H4 (cell line): ENCODE measurements around the gene TMEM175. TPM values are rescaled to one million over a fixed set of nuclear protein-coding genes. Genes with fewer than 3 reads are reported as not detected.
"Not testable (repeated sequence)": the region's sequence is repeated elsewhere in the genome, so short reads cannot be mapped to it uniquely, and the experiment has no call there.

ENCODE experiments used
- DNase-seq: peaks from one replicate; pipeline ENCODE4 v3.0.0-alpha.2; 2015; ENCODE audit warnings: low spot score
- total RNA-seq: library from RNA; depleted of rRNA; stranded (reverse); fragments of >200 nt; shearing (Covaris generic); gene quantifications from 2 replicates; pipeline ENCODE4 v1.2.3, GENCODE V29; 2014

TMEM175 gene
- total RNA-seq, 1 experiment from 2014 or later: 13.0 TPM

DNA sequence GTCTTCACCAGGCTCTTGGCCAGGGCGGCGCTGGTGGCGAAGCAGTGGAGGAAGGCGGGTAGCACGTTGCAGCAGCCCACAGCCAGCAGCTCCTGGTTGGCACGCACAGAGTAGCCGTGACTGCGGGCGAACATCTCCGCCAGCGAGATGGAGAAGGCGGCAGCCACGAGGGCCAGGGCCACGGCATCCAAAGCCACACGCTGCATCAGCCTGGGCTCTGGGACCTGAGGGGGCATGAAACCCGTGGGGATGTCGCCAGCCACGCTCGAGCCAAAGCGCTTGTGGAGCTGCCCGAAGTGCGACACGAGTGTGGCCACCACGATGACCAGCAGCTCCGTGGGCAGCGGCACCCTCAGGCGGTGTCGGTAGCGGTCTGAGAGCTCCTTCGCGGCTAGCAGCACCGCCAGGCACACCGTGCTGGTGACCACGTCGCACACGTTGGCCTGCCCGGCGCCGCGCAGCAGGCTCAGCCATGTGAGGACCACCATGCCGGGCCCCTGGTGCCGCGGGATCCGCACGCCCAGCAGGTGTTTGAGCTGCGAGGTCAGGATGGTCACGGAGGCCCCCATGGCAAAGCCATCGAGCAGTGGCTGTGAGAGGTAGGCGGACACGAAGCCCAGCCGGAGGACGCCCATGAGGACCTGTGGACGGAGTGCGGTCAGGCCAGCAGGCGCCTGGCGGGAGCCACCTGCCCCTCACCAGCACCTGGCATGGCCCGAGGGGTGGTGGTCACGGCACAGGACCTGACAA is 57.6 kb downstream of the TMEM175 start:
- no peak for DNase-seq

- no peak for DNase-seq
Observed at GRCh38 chr4:990746-991367, 58.6 kb downstream of the TMEM175 start.

GRCh38 chr4:991451-992296 is 59.4 kb downstream of the TMEM175 start:
- no peak for DNase-seq

DNA sequence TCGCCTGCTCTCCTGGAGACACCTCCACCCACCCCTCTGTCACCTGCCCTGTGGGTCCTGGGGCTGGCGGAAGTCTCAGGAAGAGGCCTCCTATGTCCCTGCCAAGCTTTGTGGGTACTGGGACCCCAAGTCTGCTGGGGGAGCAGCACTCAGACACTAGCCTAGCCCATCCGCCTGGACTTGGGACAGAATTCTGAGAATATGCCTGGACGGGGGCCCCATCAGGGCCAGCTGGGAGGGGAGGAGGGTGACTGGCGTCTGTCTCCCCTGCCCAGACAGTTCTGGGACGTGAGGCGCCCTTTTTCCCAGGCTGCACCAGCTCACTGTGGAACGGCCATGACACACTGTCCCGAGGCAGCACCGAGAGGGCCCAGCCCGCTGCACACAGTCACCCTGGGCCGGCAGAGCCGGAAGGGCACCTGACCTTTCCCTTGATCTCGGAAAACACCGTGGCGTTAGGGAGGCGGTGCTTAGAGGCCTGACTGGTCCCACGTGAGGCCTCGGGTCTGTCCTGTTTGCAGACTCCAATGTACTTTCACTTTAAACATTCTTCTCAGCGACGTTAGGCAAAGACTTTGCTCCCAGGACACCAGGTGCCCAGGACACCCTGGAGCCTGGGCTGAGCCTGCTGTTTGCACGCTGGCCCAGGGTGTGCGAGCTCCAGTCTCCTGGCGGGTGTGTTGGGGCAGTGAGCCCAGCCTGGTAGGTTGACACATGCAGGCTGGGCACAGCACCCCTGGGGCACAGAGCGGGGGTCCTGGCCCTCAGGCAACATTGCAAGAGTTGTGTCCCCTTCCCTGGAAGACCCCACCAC is 60.2 kb downstream of the TMEM175 start:
- DNase-seq: no peak

GRCh38 chr4:993111-994029 is 61.1 kb downstream of the TMEM175 start, which contains the start of gene SLC26A1:
TSS of gene SLC26A1 (minus strand) at chr4:993404. CDS start at chr4:991703, 1,701 bp downstream.
- DNase-seq: no peak

- DNase-seq: no peak
Observed at GRCh38 chr4:995311-996026, 63.2 kb downstream of the TMEM175 start.

DNA sequence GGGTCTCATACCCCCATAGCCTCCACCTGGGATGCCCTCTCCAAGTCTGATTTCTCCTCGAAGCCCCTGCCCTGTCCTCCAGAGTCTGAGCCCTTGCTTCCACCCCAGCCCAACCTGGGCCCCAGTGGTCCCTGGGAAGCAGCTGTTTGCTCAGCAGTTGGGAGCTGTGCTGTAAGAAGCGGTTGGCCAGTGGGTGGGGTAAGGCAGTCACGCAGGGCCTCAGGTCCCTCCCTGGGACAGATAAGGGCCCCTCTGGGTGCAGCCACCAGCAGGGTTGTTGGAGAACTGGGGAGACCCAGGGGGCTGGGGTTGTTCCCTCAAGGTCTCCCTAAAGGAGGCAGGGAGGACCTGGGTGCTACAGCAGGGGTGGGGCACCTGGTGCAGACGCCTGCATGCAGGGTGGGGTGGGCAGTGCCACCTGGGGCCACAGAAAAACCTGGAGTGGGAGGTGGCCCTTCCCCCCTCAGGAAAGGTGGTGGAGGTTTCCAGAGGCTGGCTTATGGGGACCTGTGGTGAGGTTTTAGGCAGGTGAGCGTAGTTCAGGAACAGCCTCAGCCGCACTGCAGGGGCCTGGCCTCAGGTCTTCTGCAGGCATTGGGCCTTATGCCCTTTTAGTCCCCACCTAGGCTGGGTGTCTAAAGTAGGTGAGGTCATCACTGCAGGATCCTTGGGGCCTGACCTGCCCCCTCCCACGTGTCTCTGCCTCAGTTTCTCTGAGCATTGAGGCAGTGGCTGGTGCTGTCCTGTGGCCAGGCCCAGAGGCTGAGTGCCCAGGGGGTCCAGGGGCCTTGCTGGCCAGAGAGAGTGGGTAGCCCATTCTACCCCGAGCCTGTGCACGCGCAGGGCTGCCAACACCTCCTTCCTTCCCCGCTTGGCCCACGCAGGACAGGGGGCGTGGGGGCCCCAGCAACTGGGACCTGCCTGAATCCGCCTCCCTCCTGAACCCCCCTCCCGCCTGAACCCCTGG is 64.1 kb downstream of the TMEM175 start:
- no peak for DNase-seq

GRCh38 chr4:996997-997374 is 64.7 kb downstream of the TMEM175 start:
- DNase-seq: no peak

DNA sequence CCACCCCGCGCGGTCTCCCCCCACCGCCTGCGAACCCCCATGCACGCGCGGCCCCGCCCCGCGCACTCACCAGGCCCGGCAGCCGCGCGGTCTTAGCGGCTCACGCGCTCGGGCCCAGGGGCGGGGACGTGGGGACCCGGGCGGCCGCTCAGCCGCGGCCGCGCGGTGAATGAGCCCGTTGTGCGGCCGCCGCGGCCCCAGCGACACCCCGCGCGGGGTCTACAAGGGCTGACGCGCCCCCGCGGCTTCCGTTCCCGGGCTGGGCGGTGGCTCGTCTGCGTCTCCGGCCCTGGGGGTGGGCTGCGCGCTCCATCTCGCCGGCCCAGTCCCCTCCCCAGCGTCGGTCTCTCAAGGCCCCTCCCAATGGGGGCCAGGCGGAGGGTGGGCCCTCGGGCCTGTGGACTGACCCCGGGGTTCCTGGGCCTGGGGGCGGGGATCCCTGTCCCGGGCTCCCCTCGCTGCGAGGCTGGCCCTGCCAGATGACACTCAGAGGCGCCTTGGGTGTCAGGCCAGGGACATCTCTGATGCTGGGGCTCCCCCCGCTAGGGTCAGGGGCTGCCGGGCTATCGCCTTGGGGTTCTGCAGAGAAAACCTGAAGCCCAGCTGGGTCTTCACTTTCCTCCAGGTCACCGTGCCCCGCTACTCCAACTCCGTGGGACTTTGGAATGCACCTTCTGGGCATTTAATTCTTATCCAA is 65.3 kb downstream of the TMEM175 start:
- DNase-seq: no peak

- no peak for DNase-seq
Observed at GRCh38 chr4:998096-998691, 65.9 kb downstream of the TMEM175 start.

DNA sequence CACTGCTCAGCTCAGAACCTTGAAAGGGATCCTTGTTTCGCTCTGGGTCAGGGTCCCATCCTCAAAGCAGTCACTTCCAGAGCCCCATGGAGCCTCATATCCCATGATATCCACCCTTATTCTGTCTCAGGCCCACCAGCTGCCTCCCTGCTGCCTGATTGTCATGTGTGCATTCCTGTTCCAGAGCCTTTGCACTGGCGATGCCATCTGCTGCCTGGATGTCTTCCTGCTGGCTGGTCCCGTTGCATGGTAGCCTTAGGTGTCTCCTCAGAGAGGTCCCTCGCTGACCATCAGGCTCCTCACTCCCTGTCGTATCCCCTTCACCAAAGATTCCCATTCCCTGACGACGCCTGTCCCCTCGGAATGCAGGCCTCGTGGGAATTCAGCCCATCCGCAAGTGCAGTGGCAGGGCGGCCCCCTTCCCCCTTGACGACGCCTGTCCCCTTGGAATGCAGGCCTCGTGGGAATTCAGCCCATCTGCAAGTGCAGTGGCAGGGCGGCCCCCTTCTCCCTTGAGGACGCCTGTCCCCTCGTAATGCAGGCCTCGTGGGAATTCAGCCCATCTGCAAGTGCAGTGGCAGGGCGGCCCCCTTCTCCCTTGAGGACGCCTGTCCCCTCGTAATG is 67.1 kb downstream of the TMEM175 start:
- DNase-seq: not testable (repeated sequence)

DNA sequence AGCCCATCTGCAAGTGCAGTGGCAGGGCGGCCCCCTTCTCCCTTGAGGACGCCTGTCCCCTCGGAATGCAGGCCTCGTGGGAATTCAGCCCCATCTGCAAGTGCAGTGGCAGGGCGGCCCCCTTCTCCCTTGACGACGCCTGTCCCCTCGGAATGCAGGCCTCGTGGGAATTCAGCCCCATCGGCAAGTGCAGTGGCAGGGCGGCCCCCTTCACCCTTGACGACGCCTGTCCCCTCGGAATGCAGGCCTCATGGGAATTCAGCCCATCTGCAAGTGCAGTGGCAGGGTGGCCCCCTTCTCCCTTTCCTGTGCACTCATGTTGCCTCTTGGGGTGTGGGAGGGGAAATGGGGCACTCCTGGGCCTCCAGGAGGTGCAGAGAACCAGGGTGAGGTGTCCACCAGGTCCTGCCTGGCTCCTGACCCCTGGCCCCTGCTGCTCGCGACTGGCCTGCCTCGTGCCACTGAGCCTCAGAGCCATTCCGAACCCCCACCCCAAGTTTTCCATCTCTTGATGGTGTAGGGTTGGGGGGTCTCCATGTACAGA is 67.7 kb downstream of the TMEM175 start:
- DNase-seq: no peak

GRCh38 chr4:1000686-1001260 is 68.5 kb downstream of the TMEM175 start:
- DNase-seq: no peak

- DNase-seq: no peak
Observed at GRCh38 chr4:1001561-1002130, 69.4 kb downstream of the TMEM175 start.

GRCh38 chr4:1002131-1002630 is 69.9 kb downstream of the TMEM175 start:
- no peak for DNase-seq
